HFFc6 (cell line): ENCODE data around the gene SIK3. TPM values are rescaled to one million over a fixed set of nuclear protein-coding genes. Genes with fewer than 3 reads are reported as not detected.
"Not testable (repeated sequence)": the region's sequence is repeated elsewhere in the genome, so short reads cannot be mapped to it uniquely, and the experiment has no call there.

Source experiments
- DNase-seq: peaks from one replicate; pipeline ENCODE4 v3.0.0-alpha.2; 2018
- H3K27ac Mint-ChIP-seq: 2 replicates; pipeline ENCODE4 v1.8.0; 2020; ENCODE audit warnings: mild to moderate bottlenecking, mixed read lengths
- H3K27me3 Mint-ChIP-seq: 2 replicates; pipeline ENCODE4 v1.8.0; 2021; ENCODE audit warnings: mild to moderate bottlenecking, moderate library complexity, mixed read lengths; ENCODE audit not compliant: insufficient read depth
- H3K36me3 Mint-ChIP-seq: 2 replicates; pipeline ENCODE4 v1.8.0; 2021; ENCODE audit warnings: low read depth, mixed read lengths
- H3K4me1 Mint-ChIP-seq: 2 replicates; pipeline ENCODE4 v1.8.0; 2020; ENCODE audit warnings: low read depth, mixed read lengths
- H3K4me3 Mint-ChIP-seq: 2 replicates; pipeline ENCODE4 v1.8.0; 2020; ENCODE audit warnings: mild to moderate bottlenecking, moderate library complexity, mixed read lengths
- H3K9me3 Mint-ChIP-seq: 2 replicates; pipeline ENCODE4 v1.8.0; 2020; ENCODE audit warnings: mild to moderate bottlenecking, mixed read lengths
- total RNA-seq, 6 experiments: library from RNA; stranded (reverse); fragmentation: NEBNext Ultra II Directional; extraction: Animal tissue kit (Norgen Biotek cat#: 25700); gene quantifications; 2 replicates in 1 of 6; 3 replicates in 5 of 6; pipeline ENCODE4 v1.2.3, GENCODE V29; 2021
- TF ChIP-seq, protein P1 (sequence below): fragments of 200-600 bp; sonication (generic); IDR thresholded peaks from 2 replicates; pipeline ENCODE4 v1.5.0; 2021; ENCODE audit warnings: antibody characterized with exemption, mild to moderate bottlenecking

SIK3 gene
- total RNA-seq, 6 experiments from 2014 or later, result 15.6 to 23.3 (median 19.9) TPM

DNA sequence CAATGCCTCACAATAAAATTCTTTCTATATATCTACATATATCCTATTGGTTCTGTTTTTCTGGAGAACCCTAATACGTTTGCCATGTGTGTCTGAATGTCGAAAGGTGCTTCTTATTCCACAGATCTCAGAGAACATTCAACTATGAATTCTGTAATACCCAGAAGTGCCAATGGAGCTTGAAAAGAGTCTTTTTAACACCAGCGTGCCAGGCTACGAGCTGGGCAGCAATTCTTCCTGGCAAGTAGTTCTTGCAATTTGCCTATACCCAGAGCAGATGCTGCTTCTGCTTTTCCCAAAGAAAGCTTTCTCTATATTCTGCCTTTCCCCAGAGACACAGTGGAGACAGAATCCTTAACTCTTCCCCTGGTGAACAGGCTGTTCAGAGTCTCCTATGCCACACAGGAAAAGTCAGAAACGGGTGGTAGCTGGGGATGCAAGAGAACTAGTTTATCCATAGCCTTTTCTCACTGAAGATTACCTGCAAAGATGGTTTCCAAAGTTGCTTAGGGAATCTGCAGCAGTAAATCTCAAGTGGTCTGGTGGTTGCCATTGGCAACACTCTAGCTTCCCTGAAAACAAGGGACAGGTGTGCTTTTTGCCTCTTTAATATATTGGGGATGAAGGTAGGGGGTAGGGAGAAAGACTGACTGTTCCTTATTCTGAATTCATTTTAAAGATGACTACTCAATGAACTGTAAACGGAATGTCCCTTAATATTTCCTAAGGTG, 29.1 kb upstream of the SIK3 start:
- no peak for DNase-seq
- H3K27me3 Mint-ChIP-seq, result peaks cover 8% of the 10 kb centered on the region
- H3K36me3 Mint-ChIP-seq, result no peaks in the 10 kb centered on the region
- H3K9me3 Mint-ChIP-seq, result no peaks in the 10 kb centered on the region
- H3K27ac Mint-ChIP-seq, result no peak overlapping the region
- peaks cover under 1% of the 10 kb centered on the region; the same call in 1 of the 2 replicates for H3K4me1 Mint-ChIP-seq
- TF ChIP-seq, protein P1, sequence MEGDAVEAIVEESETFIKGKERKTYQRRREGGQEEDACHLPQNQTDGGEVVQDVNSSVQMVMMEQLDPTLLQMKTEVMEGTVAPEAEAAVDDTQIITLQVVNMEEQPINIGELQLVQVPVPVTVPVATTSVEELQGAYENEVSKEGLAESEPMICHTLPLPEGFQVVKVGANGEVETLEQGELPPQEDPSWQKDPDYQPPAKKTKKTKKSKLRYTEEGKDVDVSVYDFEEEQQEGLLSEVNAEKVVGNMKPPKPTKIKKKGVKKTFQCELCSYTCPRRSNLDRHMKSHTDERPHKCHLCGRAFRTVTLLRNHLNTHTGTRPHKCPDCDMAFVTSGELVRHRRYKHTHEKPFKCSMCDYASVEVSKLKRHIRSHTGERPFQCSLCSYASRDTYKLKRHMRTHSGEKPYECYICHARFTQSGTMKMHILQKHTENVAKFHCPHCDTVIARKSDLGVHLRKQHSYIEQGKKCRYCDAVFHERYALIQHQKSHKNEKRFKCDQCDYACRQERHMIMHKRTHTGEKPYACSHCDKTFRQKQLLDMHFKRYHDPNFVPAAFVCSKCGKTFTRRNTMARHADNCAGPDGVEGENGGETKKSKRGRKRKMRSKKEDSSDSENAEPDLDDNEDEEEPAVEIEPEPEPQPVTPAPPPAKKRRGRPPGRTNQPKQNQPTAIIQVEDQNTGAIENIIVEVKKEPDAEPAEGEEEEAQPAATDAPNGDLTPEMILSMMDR, result no peak
- H3K4me3 Mint-ChIP-seq, result no peak overlapping the region

DNA sequence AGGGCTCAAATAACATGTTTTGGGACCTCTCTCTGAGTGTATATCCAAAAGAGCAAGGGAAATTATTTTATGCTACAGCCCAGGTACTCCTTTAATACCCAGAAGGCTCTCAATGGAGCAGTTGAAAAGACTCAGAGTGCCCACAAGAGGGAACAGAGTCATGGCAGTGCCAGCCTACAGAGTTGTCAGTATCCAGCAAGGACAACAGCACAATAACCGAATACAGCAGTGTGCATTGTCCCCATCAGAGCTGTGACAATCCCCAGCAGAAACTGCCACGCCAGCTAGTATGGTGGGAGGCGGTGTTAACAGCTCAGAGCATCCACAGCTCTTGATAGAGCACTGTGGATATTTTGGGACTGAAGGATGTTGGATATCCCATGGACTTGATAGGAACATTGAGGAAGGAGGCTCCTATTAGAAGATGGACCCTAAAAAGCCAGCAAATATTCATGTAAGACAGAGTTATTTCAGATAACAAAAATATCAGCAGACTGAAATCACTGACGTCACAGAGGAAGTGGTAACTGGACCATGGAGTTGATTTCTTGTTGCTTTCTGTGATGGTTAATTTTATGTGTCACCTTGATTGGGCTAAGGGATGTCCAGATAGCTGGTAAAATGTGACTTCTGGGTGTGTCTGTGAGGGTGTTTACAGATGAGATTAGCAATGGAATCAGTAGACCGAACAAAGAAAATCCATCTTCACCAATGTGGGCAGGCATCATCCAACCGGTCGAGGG, 28.2 kb upstream of the SIK3 start:
- Mint-ChIP-seq H3K27ac (no peak overlapping the region), H3K4me3 (no peak overlapping the region), H3K27me3 (peaks cover 8% of the 10 kb centered on the region), H3K9me3 (no peaks in the 10 kb centered on the region), H3K36me3 (no peaks in the 10 kb centered on the region), H3K4me1 (no peaks in the 10 kb centered on the region)
- DNase-seq, result no peak
- TF ChIP-seq, protein P1, result no peak

DNA sequence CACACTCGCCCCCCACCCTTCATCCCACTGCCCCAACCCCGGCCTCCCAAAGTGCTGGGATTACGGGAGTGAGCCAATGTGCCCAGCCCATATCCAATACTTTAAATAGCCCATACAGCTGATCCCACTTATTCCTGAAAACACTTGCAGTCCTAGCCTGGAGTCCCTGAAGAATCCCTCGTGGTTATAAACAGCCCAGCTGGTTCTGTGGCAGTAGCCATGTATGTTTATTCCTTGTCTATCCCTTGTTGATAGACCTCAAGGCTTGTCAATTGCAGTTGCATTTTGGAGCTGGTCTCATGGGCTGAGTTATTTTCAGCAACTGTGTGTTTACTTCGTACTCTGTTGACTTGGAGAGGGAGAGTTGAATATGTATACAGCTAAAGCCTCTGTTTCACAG, 24.3 kb upstream of the SIK3 start:
- peaks cover 8% of the 10 kb centered on the region for H3K27me3 Mint-ChIP-seq
- H3K4me3 Mint-ChIP-seq, result no peak overlapping the region
- DNase-seq, result no peak
- no peaks in the 10 kb centered on the region for H3K9me3 Mint-ChIP-seq
- TF ChIP-seq, protein P1, result no peak
- H3K27ac Mint-ChIP-seq, result no peak overlapping the region
- H3K4me1 Mint-ChIP-seq, result no peaks in the 10 kb centered on the region
- no peaks in the 10 kb centered on the region for H3K36me3 Mint-ChIP-seq

DNA sequence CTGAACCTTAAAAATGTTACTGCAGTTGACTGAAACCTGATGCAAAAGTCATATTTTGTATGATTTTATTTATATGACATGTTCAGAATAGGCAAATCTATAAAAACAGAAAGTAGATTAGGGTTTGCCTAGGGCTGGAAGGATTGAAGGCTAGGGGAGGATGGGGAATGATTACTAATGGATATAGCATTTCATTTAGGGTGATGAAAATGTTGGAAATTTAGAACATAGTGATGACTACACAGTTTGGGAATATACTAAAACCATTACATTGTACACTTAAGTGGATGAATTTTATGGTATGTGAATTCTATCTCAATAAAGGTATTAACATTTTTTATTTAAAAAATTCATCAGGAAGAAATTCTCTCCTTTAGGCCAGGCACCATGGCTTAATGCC, 22.9 kb upstream of the SIK3 start:
- TF ChIP-seq, protein P1, result no peak
- Mint-ChIP-seq H3K27me3 (peaks cover 2% of the 10 kb centered on the region), H3K4me3 (no peak overlapping the region), H3K4me1 (no peaks in the 10 kb centered on the region), H3K27ac (no peak overlapping the region), H3K36me3 (no peaks in the 10 kb centered on the region), H3K9me3 (no peaks in the 10 kb centered on the region)
- no peak for DNase-seq

DNA sequence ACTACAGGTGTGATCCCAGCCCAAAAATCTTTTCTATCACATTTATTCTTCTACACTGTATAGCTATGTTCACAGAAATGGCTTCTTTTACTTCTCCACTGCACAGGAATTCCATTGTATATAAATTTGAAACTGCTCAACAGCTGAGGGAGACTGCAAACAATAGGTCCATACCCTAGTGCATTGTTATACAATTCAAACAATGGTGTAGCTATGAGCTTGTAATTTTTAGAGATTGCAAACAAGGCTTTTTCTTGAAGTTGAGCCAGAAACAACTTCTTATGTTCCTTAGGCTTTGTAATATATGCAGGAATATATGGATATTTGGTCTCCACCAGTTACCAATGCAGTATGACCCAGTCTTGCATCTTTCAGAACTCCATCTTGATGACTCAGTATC, 19.5 kb upstream of the SIK3 start:
- no peak for DNase-seq
- peaks cover 4% of the 10 kb centered on the region for H3K27me3 Mint-ChIP-seq

DNA sequence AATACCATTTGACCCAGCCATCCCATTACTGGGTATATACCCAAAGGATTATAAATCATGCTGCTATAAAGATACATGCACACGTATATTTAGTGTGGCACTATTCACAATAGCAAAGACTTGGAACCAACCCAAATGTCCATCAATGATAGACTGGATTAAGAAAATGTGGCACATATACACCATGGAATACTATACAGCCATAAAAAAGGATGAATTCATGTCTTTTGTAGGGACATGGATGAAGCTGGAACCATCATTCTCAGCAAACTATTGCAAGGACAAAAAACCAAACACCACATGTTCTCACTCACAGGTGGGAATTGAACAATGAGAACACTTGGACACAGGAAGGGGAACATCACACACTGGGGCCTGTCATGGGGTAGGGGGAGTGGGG, 14.7 kb upstream of the SIK3 start:
- not testable (repeated sequence) for H3K4me1 Mint-ChIP-seq, H3K4me3 Mint-ChIP-seq, H3K27me3 Mint-ChIP-seq, H3K27ac Mint-ChIP-seq, H3K9me3 Mint-ChIP-seq, H3K36me3 Mint-ChIP-seq, DNase-seq

More for the DNA sequence above, 19.5 kb upstream of the SIK3 start:
- TF ChIP-seq, protein P1, result no peak
- Mint-ChIP-seq H3K4me3 (no peak overlapping the region), H3K4me1 (no peaks in the 10 kb centered on the region), H3K36me3 (no peaks in the 10 kb centered on the region), H3K9me3 (no peaks in the 10 kb centered on the region), H3K27ac (no peak overlapping the region)

DNA sequence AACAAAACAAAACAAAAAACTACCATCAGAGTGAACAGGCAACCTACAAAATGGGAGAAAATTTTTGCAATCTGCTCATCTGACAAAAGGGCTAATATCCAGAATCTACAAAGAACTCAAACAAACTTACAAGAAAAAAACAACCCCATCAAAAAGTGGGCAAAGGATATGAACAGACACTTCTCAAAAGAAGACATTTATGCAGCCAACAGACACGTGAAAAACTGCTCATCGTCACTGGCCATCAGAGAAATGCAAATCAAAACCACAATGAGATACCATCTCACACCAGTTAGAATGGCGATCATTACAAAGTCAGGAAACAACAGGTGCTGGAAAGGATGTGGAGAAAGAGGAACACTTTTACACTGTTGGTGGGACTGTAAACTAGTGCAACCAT, 14.3 kb upstream of the SIK3 start:
- H3K9me3 Mint-ChIP-seq, H3K4me1 Mint-ChIP-seq, H3K36me3 Mint-ChIP-seq, H3K27me3 Mint-ChIP-seq, DNase-seq, H3K4me3 Mint-ChIP-seq, H3K27ac Mint-ChIP-seq: not testable (repeated sequence)
